B cell (primary cell): Measurements from ENCODE around the gene JAK3.

ENCODE experiments used
- CTCF ChIP-seq: fragments of 200-600 bp; IDR thresholded peaks from one replicate; pipeline ENCODE4 v1.8.0; 2022; ENCODE audit warnings: antibody characterized with exemption, mild to moderate bottlenecking
- EZH2 ChIP-seq: IDR thresholded peaks from 2 replicates; pipeline ENCODE4 v1.6.1; 2012; ENCODE audit warnings: borderline replicate concordance, low read depth, mild to moderate bottlenecking, moderate library complexity, low read length; ENCODE audit not compliant: insufficient read depth, poor library complexity, severe bottlenecking

DNA sequence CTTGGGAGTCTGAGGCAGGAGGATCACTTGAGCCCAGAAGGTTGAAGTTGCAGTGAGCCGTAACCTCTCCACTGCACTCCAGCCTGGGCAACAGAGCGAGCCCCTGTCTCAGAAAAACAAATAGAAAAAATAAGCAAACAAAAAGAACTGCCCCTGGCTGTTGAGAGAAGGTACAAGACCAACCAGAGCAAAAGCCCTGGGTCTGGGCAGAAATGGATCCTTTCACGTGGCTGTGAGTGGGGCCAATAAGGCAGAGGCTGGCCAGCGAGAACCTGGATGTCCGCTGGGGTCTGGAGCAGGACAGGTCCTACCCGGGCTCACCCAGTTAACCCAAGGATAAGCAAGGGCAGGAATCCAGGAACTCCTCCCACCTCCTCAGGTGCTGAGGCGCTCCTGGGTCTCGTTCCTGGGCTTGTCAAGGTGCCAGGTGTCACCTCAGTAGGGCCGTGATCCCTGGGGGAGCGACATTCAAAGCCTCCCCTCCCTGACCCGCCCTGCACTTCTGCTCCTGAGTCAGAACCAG, 19.2 kb upstream of the JAK3 start:
- TF ChIP-seq EZH2 (no peak), CTCF (no peak)
